ENCODE results near the gene TAS1R1.

Gene TAS1R1
- total RNA-seq: 0 reads per million in 3 donors

- H3K27ac ChIP-seq (ENCODE audit: insufficient read depth, low read length, poor library complexity, severe bottlenecking): peak within 1 kb of the TSS; percentile 89
- no peaks in the 10 kb centered on the region for H3K9me3 ChIP-seq (ENCODE audit: control insufficient read depth, low read length)
These were observed at the start of gene TAS1R1 for GRCh38 chr1:6554907-6555778. TAS1R1 (plus strand) TSS chr1:6555307; CDS start chr1:6555374, 67 bp downstream.

GRCh38 chr1:6505367-6506209 lies 49.5 kb upstream of the TAS1R1 start:
- Histone ChIP-seq H3K9me3 (ENCODE audit: control insufficient read depth, low read length) (no peaks in the 10 kb centered on the region), H3K4me3 (ENCODE audit: insufficient read depth, low read depth, low read length, poor library complexity, severe bottlenecking) (no peak overlapping the region), H3K27ac (ENCODE audit: insufficient read depth, low read length, poor library complexity, severe bottlenecking) (no peak overlapping the region), H3K27me3 (replicated peaks; ENCODE audit: control insufficient read depth, insufficient read depth, low read length, poor library complexity, severe bottlenecking) (no peaks in the 10 kb centered on the region), H3K36me3 (ENCODE audit: control insufficient read depth, insufficient read depth, low read length) (no peaks in the 10 kb centered on the region), H3K4me1 (ENCODE audit: control insufficient read depth, insufficient read depth, low read length, poor library complexity, severe bottlenecking) (no peaks in the 10 kb centered on the region)
- no peak for DNase-seq

More at GRCh38 chr1:6554907-6555778, at the start of gene TAS1R1:
- DNase-seq: no peak
- H3K27me3 ChIP-seq (replicated peaks; ENCODE audit: control insufficient read depth, insufficient read depth, low read length, poor library complexity, severe bottlenecking): no peaks in the 10 kb centered on the region
- peaks cover 3% of the 10 kb centered on the region for H3K36me3 ChIP-seq (ENCODE audit: control insufficient read depth, insufficient read depth, low read length)
- H3K4me1 ChIP-seq (ENCODE audit: control insufficient read depth, insufficient read depth, low read length, poor library complexity, severe bottlenecking): peaks cover 13% of the 10 kb centered on the region
- peak within 1 kb of the TSS; percentile 82 for H3K4me3 ChIP-seq (ENCODE audit: insufficient read depth, low read depth, low read length, poor library complexity, severe bottlenecking)

GRCh38 chr1:6506210-6507036 lies 48.7 kb upstream of the TAS1R1 start:
- Histone ChIP-seq H3K4me1 (ENCODE audit: control insufficient read depth, insufficient read depth, low read length, poor library complexity, severe bottlenecking) (no peaks in the 10 kb centered on the region), H3K27me3 (replicated peaks; ENCODE audit: control insufficient read depth, insufficient read depth, low read length, poor library complexity, severe bottlenecking) (no peaks in the 10 kb centered on the region), H3K9me3 (ENCODE audit: control insufficient read depth, low read length) (no peaks in the 10 kb centered on the region), H3K27ac (ENCODE audit: insufficient read depth, low read length, poor library complexity, severe bottlenecking) (no peak overlapping the region), H3K36me3 (ENCODE audit: control insufficient read depth, insufficient read depth, low read length) (no peaks in the 10 kb centered on the region), H3K4me3 (ENCODE audit: insufficient read depth, low read depth, low read length, poor library complexity, severe bottlenecking) (no peak overlapping the region)
- no peak for DNase-seq

GRCh38 chr1:6507037-6507428 lies 48.1 kb upstream of the TAS1R1 start:
- H3K9me3 ChIP-seq (ENCODE audit: control insufficient read depth, low read length): no peaks in the 10 kb centered on the region
- DNase-seq: no peak
- no peaks in the 10 kb centered on the region for H3K27me3 ChIP-seq (replicated peaks; ENCODE audit: control insufficient read depth, insufficient read depth, low read length, poor library complexity, severe bottlenecking)
- H3K36me3 ChIP-seq (ENCODE audit: control insufficient read depth, insufficient read depth, low read length): no peaks in the 10 kb centered on the region
- H3K27ac ChIP-seq (ENCODE audit: insufficient read depth, low read length, poor library complexity, severe bottlenecking): no peak overlapping the region
- no peak overlapping the region for H3K4me3 ChIP-seq (ENCODE audit: insufficient read depth, low read depth, low read length, poor library complexity, severe bottlenecking)
- H3K4me1 ChIP-seq (ENCODE audit: control insufficient read depth, insufficient read depth, low read length, poor library complexity, severe bottlenecking): no peaks in the 10 kb centered on the region

GRCh38 chr1:6507461-6507911 lies 47.6 kb upstream of the TAS1R1 start:
- H3K4me3 ChIP-seq (ENCODE audit: insufficient read depth, low read depth, low read length, poor library complexity, severe bottlenecking): no peak overlapping the region
- H3K27me3 ChIP-seq (replicated peaks; ENCODE audit: control insufficient read depth, insufficient read depth, low read length, poor library complexity, severe bottlenecking): no peaks in the 10 kb centered on the region
- no peaks in the 10 kb centered on the region for H3K9me3 ChIP-seq (ENCODE audit: control insufficient read depth, low read length)
- no peaks in the 10 kb centered on the region for H3K4me1 ChIP-seq (ENCODE audit: control insufficient read depth, insufficient read depth, low read length, poor library complexity, severe bottlenecking)
- H3K27ac ChIP-seq (ENCODE audit: insufficient read depth, low read length, poor library complexity, severe bottlenecking): no peak overlapping the region
- H3K36me3 ChIP-seq (ENCODE audit: control insufficient read depth, insufficient read depth, low read length): no peaks in the 10 kb centered on the region
- DNase-seq: no peak

GRCh38 chr1:6508154-6508815 lies 46.8 kb upstream of the TAS1R1 start:
- no peak for DNase-seq
- Histone ChIP-seq H3K4me1 (ENCODE audit: control insufficient read depth, insufficient read depth, low read length, poor library complexity, severe bottlenecking) (no peaks in the 10 kb centered on the region), H3K9me3 (ENCODE audit: control insufficient read depth, low read length) (no peaks in the 10 kb centered on the region), H3K36me3 (ENCODE audit: control insufficient read depth, insufficient read depth, low read length) (no peaks in the 10 kb centered on the region), H3K4me3 (ENCODE audit: insufficient read depth, low read depth, low read length, poor library complexity, severe bottlenecking) (no peak overlapping the region), H3K27ac (ENCODE audit: insufficient read depth, low read length, poor library complexity, severe bottlenecking) (no peak overlapping the region), H3K27me3 (replicated peaks; ENCODE audit: control insufficient read depth, insufficient read depth, low read length, poor library complexity, severe bottlenecking) (no peaks in the 10 kb centered on the region)

GRCh38 chr1:6508816-6509189 lies 46.3 kb upstream of the TAS1R1 start:
- no peaks in the 10 kb centered on the region for H3K9me3 ChIP-seq (ENCODE audit: control insufficient read depth, low read length)
- no peaks in the 10 kb centered on the region for H3K4me1 ChIP-seq (ENCODE audit: control insufficient read depth, insufficient read depth, low read length, poor library complexity, severe bottlenecking)
- no peaks in the 10 kb centered on the region for H3K36me3 ChIP-seq (ENCODE audit: control insufficient read depth, insufficient read depth, low read length)
- no peak for DNase-seq
- H3K27me3 ChIP-seq (replicated peaks; ENCODE audit: control insufficient read depth, insufficient read depth, low read length, poor library complexity, severe bottlenecking): no peaks in the 10 kb centered on the region
- H3K27ac ChIP-seq (ENCODE audit: insufficient read depth, low read length, poor library complexity, severe bottlenecking): no peak overlapping the region
- no peak overlapping the region for H3K4me3 ChIP-seq (ENCODE audit: insufficient read depth, low read depth, low read length, poor library complexity, severe bottlenecking)

GRCh38 chr1:6509220-6509918 lies 45.7 kb upstream of the TAS1R1 start:
- no peak overlapping the region for H3K4me3 ChIP-seq (ENCODE audit: insufficient read depth, low read depth, low read length, poor library complexity, severe bottlenecking)
- no peaks in the 10 kb centered on the region for H3K36me3 ChIP-seq (ENCODE audit: control insufficient read depth, insufficient read depth, low read length)
- no peak for DNase-seq

GRCh38 chr1:6509919-6510291 lies 45.2 kb upstream of the TAS1R1 start:
- H3K27me3 ChIP-seq (replicated peaks; ENCODE audit: control insufficient read depth, insufficient read depth, low read length, poor library complexity, severe bottlenecking): no peaks in the 10 kb centered on the region
- H3K9me3 ChIP-seq (ENCODE audit: control insufficient read depth, low read length): no peaks in the 10 kb centered on the region
- no peak overlapping the region for H3K4me3 ChIP-seq (ENCODE audit: insufficient read depth, low read depth, low read length, poor library complexity, severe bottlenecking)
- H3K27ac ChIP-seq (ENCODE audit: insufficient read depth, low read length, poor library complexity, severe bottlenecking): no peak overlapping the region
- H3K4me1 ChIP-seq (ENCODE audit: control insufficient read depth, insufficient read depth, low read length, poor library complexity, severe bottlenecking): no peaks in the 10 kb centered on the region
- no peak for DNase-seq
- no peaks in the 10 kb centered on the region for H3K36me3 ChIP-seq (ENCODE audit: control insufficient read depth, insufficient read depth, low read length)

More at GRCh38 chr1:6509220-6509918, 45.7 kb upstream of the TAS1R1 start:
- H3K27ac ChIP-seq (ENCODE audit: insufficient read depth, low read length, poor library complexity, severe bottlenecking): no peak overlapping the region
- H3K4me1 ChIP-seq (ENCODE audit: control insufficient read depth, insufficient read depth, low read length, poor library complexity, severe bottlenecking): no peaks in the 10 kb centered on the region
- no peaks in the 10 kb centered on the region for H3K9me3 ChIP-seq (ENCODE audit: control insufficient read depth, low read length)
- no peaks in the 10 kb centered on the region for H3K27me3 ChIP-seq (replicated peaks; ENCODE audit: control insufficient read depth, insufficient read depth, low read length, poor library complexity, severe bottlenecking)
